ENCODE data around the gene ZNF197. TPM values are rescaled to one million over a fixed set of nuclear protein-coding genes. Genes with fewer than 3 reads are reported as not detected.
"Not testable (repeated sequence)": the region's sequence is repeated elsewhere in the genome, so short reads cannot be mapped to it uniquely, and the experiment has no call there.

Gene ZNF197
- total RNA-seq (2014; rRNA removed; shearing (Covaris generic)): 2.2 and 3.7 TPM in 2 replicates

DNA sequence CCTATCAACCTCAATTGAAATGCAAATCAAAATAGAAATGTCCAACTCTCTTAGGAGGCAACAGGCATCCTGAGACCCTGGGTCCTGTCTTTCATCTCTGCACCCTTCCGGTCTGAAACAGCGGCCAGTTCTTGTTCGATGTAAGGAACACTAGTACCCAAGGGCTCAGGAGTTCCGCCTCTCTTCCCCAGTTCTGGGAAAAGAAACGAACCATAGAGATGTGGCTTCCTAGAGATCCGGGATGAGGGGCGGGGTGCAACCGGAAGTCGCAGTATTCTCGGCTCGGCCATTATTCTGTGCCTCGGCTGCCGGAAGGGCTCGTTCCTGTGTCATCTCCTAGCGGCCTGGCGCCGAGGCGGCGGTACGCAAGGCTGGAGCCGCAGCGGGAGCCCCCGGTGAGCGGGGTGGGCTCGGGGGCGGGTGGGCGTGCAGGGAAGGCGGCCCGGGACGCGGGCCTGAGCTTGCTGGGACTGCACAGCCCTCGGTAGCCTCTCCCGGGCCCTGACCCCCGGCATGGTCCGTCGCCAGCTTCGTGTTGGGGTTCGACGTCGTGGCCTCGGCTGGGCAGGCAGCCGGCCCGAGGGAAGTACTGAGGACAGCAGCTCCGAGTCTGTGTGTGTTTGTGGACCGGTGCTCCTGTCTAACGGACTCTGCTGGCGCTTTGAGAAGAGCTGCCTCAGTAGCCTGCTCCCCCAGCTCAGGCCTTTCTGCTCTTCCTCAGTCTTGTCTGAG lies at the start of gene ZNF197:
ZNF197 (plus strand) TSS at position 288 of the 732 bp plus-strand sequence. CDS start 4,119 bp downstream, outside the sequence.
- peak; percentile 84 for DNase-seq (ENCODE audit: low spot score)

DNA sequence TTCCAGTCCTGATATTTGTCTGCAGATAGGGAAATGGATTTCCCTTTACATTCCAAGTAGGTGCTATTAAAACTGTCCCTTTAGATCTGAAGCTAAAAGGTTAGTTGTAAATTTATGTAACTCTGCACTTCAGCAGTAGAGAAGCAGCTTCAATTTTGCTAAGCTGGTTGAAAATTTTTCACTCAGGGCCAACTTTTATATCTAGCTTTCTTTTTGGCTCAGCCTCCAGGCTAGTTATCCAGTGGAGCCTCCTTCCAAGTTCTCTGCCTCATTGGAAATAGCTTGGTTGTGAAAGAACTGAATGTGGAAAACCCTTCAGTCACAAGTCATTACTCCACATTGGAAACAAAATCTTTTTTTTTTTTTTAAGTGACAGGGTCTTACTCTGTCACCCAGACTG lies 48.2 kb upstream of the ZNF197 start:
- DNase-seq (ENCODE audit: low spot score): no peak

GRCh38 chr3:44577354-44577952 lies 47.4 kb upstream of the ZNF197 start:
- DNase-seq (ENCODE audit: low spot score): not testable (repeated sequence)

GRCh38 chr3:44578316-44578715 lies 46.5 kb upstream of the ZNF197 start:
- not testable (repeated sequence) for DNase-seq (ENCODE audit: low spot score)

DNA sequence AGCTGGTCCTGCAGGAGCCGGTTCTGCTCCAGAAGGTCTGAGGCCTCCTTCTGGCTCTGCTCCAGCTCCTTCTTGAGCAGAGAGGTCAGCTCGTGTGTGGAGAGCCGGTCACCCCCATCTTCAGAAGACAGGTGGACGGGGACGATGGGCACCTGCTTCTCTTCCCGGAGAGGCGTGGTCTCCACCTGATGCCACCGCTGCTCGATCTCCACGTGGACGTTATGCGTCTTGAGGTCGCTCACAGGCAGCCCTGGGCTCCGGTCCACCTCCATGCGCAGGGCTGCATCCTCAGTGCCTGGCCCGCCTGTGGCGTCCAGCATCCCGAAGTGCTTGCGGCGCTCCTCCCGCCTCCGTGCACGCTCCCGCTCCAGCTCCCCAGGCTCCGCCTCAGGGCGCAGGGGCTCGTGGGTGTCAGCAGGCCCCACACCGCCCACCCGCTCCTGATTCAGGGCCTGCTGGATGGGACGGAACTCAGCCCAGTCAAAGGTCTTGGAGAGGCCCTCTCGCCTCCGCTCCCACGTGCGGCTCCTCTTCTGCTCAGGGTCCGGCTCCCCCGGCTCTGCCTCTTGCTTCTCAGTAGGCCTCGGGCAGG lies 45.8 kb upstream of the ZNF197 start:
- DNase-seq (ENCODE audit: low spot score): not testable (repeated sequence)

DNA sequence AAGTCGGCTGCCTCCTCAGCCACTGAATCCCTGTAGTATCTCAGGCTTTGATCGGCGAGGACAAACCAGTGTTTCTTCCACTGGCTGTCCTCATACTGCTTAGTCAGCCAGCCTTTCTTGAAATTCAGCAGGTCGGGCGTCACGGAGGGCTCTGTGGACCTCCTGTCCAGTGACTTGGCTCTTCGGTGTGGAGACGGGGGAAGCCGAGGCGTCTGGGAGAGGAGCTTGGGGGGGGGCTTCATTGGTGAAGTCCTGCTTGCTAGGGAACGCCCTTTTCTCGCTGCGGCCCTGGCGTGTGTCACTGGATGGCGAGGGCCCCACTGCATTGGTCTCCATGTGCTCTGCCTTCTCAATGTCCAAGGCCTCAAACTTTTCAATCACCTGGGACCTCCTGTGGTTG lies 45.1 kb upstream of the ZNF197 start:
- DNase-seq (ENCODE audit: low spot score): not testable (repeated sequence)

DNA sequence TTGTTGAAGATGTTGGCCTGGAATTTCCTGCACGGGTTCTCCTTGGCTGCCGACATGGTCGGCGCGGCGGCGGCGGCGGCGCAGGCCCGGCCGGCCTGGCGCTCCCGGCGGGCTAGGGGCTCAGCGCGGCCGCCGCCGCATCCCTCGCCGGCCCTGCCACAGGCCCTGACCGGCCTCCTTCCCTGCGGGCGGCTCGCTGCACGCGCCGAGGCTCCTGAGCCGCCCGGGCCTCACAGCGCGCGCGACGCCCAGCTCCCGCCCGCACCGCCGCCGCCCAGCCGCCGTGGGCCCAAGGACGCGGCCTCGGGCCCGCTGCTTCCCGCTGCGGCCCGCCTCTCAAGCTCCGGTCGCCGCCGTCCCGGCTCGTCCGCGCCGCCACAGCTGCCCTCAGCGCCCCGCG lies 43.9 kb upstream of the ZNF197 start:
- not testable (repeated sequence) for DNase-seq (ENCODE audit: low spot score)

DNA sequence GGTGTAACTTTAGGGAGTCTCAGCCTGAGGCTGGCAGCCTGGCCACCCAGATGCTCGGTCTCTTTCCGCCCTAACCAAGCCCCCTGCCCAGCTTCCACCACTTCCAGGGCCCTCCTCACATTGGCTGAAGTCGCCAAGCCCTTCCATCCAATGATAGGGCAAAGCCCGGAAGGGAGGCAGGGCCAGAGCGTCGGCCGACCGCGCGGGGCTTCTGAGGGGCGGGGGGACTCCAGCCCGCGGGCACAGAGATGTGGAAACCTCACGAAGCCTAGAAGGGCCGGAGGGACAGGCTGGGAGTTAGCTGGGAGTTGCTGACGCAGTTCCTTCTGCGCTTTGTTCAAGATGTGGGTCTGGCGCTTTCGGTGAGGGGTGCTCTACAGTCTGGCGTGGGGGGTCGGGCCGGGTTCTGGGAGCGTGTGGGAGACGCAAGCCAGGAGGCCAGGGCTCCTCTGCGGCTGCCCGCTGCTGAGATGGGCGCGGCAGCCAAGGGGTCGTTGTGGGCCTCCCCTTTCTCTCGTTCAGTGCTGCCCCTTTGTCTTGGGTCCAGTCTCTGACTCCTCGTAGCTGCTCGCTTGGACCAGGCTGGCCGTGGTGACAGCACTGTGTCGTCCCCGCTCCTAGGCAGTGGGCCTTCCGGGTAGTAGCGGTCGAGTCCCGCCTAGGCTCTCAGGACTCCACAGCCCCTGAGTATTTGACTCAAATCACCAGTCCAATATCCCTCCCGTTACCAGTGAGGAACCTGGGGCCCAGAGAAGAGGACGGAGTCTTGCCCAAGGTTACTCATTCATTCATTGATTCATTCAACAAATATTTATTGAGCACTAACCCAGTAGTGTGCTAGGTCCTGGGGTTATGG lies 40.0 kb upstream of the ZNF197 start, which contains the start of gene ZNF660:
ZNF660 (plus strand) TSS at position 319 of the 856 bp plus-strand sequence. CDS start 9,230 bp downstream, outside the sequence.
- DNase-seq (ENCODE audit: low spot score): no peak

GRCh38 chr3:44596621-44597020 lies 28.2 kb upstream of the ZNF197 start:
- no peak for DNase-seq (ENCODE audit: low spot score)

DNA sequence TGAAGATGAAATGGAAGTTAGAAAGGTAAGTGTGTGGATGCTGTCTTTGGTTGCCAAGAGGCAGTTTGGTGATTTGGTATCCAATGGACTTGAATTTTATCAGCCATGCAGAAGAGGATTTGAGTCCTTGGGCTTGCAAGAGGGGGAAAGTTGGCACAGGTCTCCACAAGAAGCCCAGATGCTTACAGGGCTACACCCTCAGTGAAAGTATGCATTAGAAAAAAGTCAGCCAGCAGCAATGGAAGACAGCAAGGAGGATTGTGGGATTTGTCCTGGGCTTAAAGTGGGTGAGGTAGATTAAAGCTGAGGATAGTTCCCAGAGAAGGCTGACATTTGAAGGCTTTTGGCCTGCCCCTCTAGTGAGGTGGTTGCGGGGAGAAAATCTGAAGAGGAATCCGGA lies 23.1 kb upstream of the ZNF197 start:
- no peak for DNase-seq (ENCODE audit: low spot score)

DNA sequence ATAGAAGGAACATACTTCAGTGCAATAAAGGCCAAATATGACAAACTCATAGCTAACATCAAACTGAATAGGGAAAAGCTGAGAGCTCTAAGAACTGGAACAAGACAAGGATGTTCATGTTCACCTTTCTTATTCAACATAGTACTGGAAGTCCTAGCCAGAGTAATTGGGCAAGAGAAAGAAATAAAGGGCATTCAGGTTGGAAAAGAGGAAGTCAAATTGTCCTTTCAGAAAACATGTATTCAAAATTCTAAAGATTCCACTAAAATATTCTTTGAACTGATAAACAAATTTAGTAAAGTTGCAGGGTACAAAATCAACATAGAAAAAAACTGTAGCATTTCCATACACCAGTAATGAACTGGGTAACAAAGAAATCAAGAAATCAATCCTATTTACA lies 12.2 kb upstream of the ZNF197 start:
- no peak for DNase-seq (ENCODE audit: low spot score)

GRCh38 chr3:44628716-44629115 lies 3.9 kb downstream of the ZNF197 start:
- no peak for DNase-seq (ENCODE audit: low spot score)

GRCh38 chr3:44632193-44632592 lies 7.4 kb downstream of the ZNF197 start:
- DNase-seq (ENCODE audit: low spot score): no peak

DNA sequence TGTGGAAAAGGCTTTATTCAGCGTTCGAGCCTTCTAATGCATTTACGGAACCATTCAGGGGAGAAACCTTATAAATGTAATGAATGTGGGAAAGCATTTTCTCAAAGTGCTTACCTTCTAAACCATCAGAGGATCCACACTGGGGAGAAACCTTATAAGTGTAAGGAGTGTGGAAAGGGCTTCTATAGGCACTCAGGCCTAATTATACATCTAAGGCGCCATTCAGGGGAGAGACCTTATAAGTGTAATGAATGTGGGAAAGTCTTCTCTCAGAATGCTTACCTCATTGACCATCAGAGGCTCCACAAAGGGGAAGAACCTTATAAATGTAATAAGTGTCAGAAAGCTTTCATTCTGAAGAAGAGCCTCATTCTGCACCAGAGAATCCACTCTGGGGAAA lies 17.5 kb downstream of the ZNF197 start:
- DNase-seq (ENCODE audit: low spot score): no peak

GRCh38 chr3:44643024-44643423 lies 18.2 kb downstream of the ZNF197 start:
- no peak for DNase-seq (ENCODE audit: low spot score)

DNA sequence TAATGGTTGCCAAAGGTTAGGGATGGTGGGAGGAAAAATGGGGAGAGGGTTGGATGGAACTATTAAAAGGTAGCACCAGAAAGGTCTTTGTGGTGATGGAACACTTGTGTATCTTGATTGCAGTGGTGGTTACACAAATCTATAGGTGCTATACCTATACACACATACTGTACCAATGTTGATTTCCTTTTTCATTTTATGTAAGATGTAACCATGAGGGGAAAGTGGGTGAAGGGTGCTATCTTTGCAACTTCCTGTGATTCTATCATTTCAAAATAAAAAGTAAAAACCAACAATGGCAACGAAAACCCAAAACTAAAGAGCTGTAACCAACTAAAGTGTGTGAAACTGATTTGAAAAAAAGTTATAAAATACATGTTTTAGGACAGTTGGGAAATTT lies 22.9 kb downstream of the ZNF197 start:
- DNase-seq (ENCODE audit: low spot score): no peak

- DNase-seq (ENCODE audit: low spot score): peak; percentile 86
These were observed 23.9 kb downstream of the ZNF197 start, which contains the start of gene ZNF35 for GRCh38 chr3:44648564-44649229. Gene ZNF35, plus strand, starts transcription at chr3:44648732. Its CDS starts 2,336 bp downstream, at chr3:44651068.

DNA sequence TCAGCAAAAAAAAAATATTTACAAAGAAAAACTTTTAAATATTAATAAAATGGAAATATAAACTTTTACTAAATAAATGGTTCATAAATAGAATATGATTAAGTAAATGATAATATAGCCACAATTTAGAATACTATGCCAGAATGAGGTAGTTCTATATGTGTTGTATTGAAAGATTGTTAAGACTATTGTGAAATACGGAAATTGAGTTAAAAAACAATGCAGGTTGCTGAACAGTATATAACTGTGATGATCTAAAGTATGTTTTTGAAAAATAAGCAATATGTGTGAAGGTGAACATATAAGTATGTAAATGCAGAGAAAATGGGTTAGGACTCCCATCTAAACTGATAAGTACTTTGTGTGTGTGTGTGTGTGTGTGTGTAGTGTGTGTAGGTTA lies 24.9 kb downstream of the ZNF197 start:
- no peak for DNase-seq (ENCODE audit: low spot score)

- DNase-seq (ENCODE audit: low spot score): no peak
These were observed 29.2 kb downstream of the ZNF197 start for GRCh38 chr3:44654039-44654438.

DNA sequence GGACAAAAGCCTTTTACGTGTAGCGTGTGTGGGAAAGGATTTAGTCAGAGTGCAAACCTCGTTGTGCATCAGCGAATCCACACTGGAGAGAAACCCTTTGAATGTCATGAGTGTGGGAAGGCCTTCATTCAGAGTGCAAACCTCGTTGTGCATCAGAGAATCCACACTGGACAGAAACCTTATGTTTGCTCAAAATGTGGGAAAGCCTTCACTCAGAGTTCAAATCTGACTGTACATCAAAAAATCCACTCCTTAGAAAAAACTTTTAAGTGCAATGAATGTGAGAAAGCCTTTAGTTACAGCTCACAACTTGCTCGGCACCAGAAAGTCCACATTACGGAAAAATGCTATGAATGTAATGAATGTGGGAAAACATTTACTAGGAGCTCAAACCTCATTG lies 34.2 kb downstream of the ZNF197 start:
- DNase-seq (ENCODE audit: low spot score): no peak

- no peak for DNase-seq (ENCODE audit: low spot score)
These were observed 34.6 kb downstream of the ZNF197 start for GRCh38 chr3:44659434-44659833.
